GM12878 (cell line): ENCODE measurements around the gene SRD5A1. TPM values are rescaled to one million over a fixed set of nuclear protein-coding genes. Genes with fewer than 3 reads are reported as not detected.

Experiments used
- ATAC-seq: fragments of 200-7000 bp; cut with Tn5 transposase; 3 replicates; pipeline ENCODE4 v1.9.1; 2020; ENCODE audit warnings: mild to moderate bottlenecking, moderate library complexity
- BruUV-seq: library from RNA; stranded (reverse); fragments of 400-500 nt; replicated peaks from 2 replicates; lab custom pipeline; 2021; lab: Mats Ljungman, UMichigan
- CTCF ChIA-PET: fragments of 300-600 bp; sonication (Branson Sonifier 250); formaldehyde crosslinking; extraction: SDS; loops from one replicate; lab custom pipeline; 2021; ENCODE audit warnings: inconsistent platforms; lab: Yijun Ruan, JAX
- POLR2A ChIA-PET: fragments of 350-600 bp; formaldehyde crosslinking; extraction: SDS; loops from one replicate; lab custom pipeline; 2021; ENCODE audit warnings: inconsistent platforms; lab: Charles Lee
- RAD21 ChIA-PET: fragments of 300-600 bp; sonication (Branson Sonifier 250); formaldehyde crosslinking; loops from one replicate; lab custom pipeline; 2023; ENCODE audit warnings: antibody characterized with exemption; ENCODE audit not compliant: unreplicated experiment; lab: Charles Lee
- SMC1A ChIA-PET: fragments of 300-600 bp; sonication (Branson Sonifier 250); formaldehyde crosslinking; loops from one replicate; lab custom pipeline; 2023; ENCODE audit not compliant: unreplicated experiment, uncharacterized antibody; lab: Charles Lee
- DNase-seq: peaks from one replicate; pipeline ENCODE4 v3.0.0-alpha.2; 2011; ENCODE audit warnings: low read depth, low spot score
- FAIRE-seq: peaks from 3 replicates; lab custom pipeline; 2011; peaks lifted over from hg19 to GRCh38; lab: Jason Lieb, UNC
- H2AFZ ChIP-seq: 2 replicates; pipeline ENCODE4 v1.6.0; 2011; ENCODE audit warnings: low read depth, low read length, control low read depth; ENCODE audit not compliant: control insufficient read depth
- H3K27ac ChIP-seq: 2 replicates; pipeline ENCODE4 v1.5.1; 2011; ENCODE audit warnings: control low read depth; ENCODE audit not compliant: control insufficient read depth, insufficient read depth
- H3K27me3 ChIP-seq, 2 experiments: replicated peaks in 1 of 2; 2 replicates each; pipeline versions ENCODE4 v1.6.0 to v1.6.1; 2011; ENCODE audit warnings: low read length in 1 of 2; ENCODE audit not compliant: control insufficient read depth in 2 of 2, insufficient read depth in 2 of 2
- H3K36me3 ChIP-seq, 2 experiments: 2 replicates each; pipeline ENCODE4 v1.5.1; 2011; ENCODE audit warnings: low read length in 1 of 2; ENCODE audit not compliant: control insufficient read depth in 2 of 2, insufficient read depth in 2 of 2
- H3K4me1 ChIP-seq: 2 replicates; pipeline ENCODE4 v1.6.1; 2011; ENCODE audit warnings: mild to moderate bottlenecking, low read length, moderate library complexity, mixed read lengths; ENCODE audit not compliant: control insufficient read depth, insufficient read depth
- H3K4me2 ChIP-seq: 2 replicates; pipeline ENCODE4 v1.6.0; 2011; ENCODE audit warnings: control low read depth; ENCODE audit not compliant: control insufficient read depth, insufficient read depth
- H3K4me3 ChIP-seq: fragments of 200-600 bp; sonication (generic); 2 replicates; pipeline ENCODE4 v1.5.1; 2016
- H3K79me2 ChIP-seq: 2 replicates; pipeline ENCODE4 v1.6.0; 2011; ENCODE audit warnings: low read length; ENCODE audit not compliant: control insufficient read depth, insufficient read depth
- H3K9ac ChIP-seq: 2 replicates; pipeline ENCODE4 v1.8.0; 2011; ENCODE audit warnings: low read length, control low read depth, mixed read lengths; ENCODE audit not compliant: control insufficient read depth, insufficient read depth
- H3K9me3 ChIP-seq: replicated peaks from 3 replicates; pipeline ENCODE4 v1.5.1; 2011; ENCODE audit warnings: mild to moderate bottlenecking, low read length; ENCODE audit not compliant: control insufficient read depth, insufficient read depth
- H4K20me1 ChIP-seq: 2 replicates; pipeline ENCODE4 v1.6.0; 2011; ENCODE audit not compliant: control insufficient read depth, insufficient read depth
- ASH2L ChIP-seq: fragments of 300-600, 200-600 bp; sonication (generic); IDR thresholded peaks from 2 replicates; pipeline ENCODE4 v1.6.1; 2017; ENCODE audit warnings: low read depth, mild to moderate bottlenecking, borderline replicate concordance
- GATAD2B ChIP-seq: fragments of 450-650 bp; conservative IDR thresholded peaks from 2 replicates; pipeline ENCODE4 v1.6.1; 2017; ENCODE audit warnings: low read depth, mild to moderate bottlenecking, moderate library complexity
- HDGF ChIP-seq: fragments of 450-650 bp; IDR thresholded peaks from 2 replicates; pipeline ENCODE4 v1.6.1; 2016; ENCODE audit warnings: antibody characterized with exemption
- RCOR1 ChIP-seq: conservative IDR thresholded peaks from 2 replicates; pipeline ENCODE4 v1.6.1; 2012; ENCODE audit warnings: low read depth, low read length, improper control_type of control experiment
- WGBS: methylation state at CpG from one replicate; pipeline ENCODE4 v1.1.6; 2016; ENCODE audit warnings: low lambda C conversion rate; ENCODE audit not compliant: insufficient replicate concordance, insufficient coverage; ENCODE audit errors: missing lambda C conversion rate; 5-methylcytosine and 5-hydroxymethylcytosine counted together
- in situ Hi-C: fragments of 300-500 bp; cut with MboI; formaldehyde crosslinking; loops from 9 replicates; pipeline ENCODE4 v1.14.3; 2018; ENCODE audit warnings: mixed read lengths
- intact Hi-C: fragments of 100-400 bp; cut with micrococcal nuclease; formaldehyde crosslinking; loops from one replicate; pipeline ENCODE4 v1.14.2; 2022; ENCODE audit not compliant: unreplicated experiment
- polyA plus RNA-seq, 11 experiments: library from polyadenylated mRNA; depleted of rRNA in 4 of 11; unstranded in 6 of 11; stranded (reverse) in 5 of 11; fragments of >200 nt; fragmentation: Nextera tagmentation in 4 of 11; fragmentation: Illumina TruSeq in 1 of 11; extraction: Ambion mirVana in 4 of 11; extraction: Trizol in 1 of 11; gene quantifications; 1 replicate in 1 of 11; 2 replicates in 10 of 11; pipeline versions ENCODE4 v1.2.1 to v1.2.3, GENCODE V29; 2011 to 2016; ENCODE audit warnings: inconsistent platforms in 2 of 11, missing spikeins in 2 of 11, low read depth in 1 of 11
- total RNA-seq, 4 experiments: library from RNA; depleted of rRNA in 3 of 4; stranded (reverse); fragments of >200 nt in 3 of 4; fragmentation: Illumina TruSeq in 1 of 4; extraction: Trizol in 1 of 4; gene quantifications; 2 replicates each; pipeline versions ENCODE4 v1.2.1 to v1.2.3, GENCODE V29; 2013 to 2021
- TF ChIP-seq, protein P1 (sequence below): fragments of 450-650 bp; IDR thresholded peaks from 2 replicates; pipeline ENCODE4 v1.6.1; 2017; ENCODE audit warnings: mild to moderate bottlenecking, moderate library complexity

Gene SRD5A1
- total and polyA plus RNA-seq, 10 of the 15 experiments (the other 5 are each of a cell fraction or from before 2014, with no cell fraction given): 0.76 to 20.1 (median 12.3) TPM

DNA sequence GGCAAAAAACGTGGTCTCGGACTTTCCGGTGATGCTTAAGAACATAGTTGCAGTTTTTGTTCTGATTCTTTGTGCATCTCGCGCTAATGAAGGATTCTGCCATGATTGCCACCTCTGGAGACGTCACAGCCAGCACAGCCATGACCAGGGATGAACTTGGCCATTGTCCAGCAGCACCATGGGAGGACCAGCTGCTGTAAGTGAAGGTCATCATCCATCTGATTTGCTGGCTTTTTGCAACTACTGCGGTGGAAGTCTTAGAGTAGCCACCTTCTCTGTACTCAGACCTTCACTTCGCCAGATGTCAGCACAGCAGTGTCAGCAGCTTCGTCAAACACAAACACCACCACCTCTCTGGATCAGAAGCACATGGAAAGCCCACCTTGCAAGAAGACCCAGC lies 46.1 kb upstream of the SRD5A1 start:
- BruUV-seq: no TSS peak
- Histone ChIP-seq H3K27me3 (peaks cover 0 to 4% of the 10 kb centered on the region in 2 experiments; a peak in 2 of 4 replicates), H3K9me3 (no peaks in the 10 kb centered on the region), H3K36me3 (no peaks in the 10 kb centered on the region), H3K79me2 (no peaks in the 10 kb centered on the region), H4K20me1 (no peaks in the 10 kb centered on the region), H3K27ac (no peak overlapping the region), H3K4me3 (no peak overlapping the region), H3K9ac (no peak overlapping the region), H2AFZ (no peak overlapping the region), H3K4me2 (no peak overlapping the region), H3K4me1 (no peaks in the 10 kb centered on the region)
- no peak for FAIRE-seq
- no peak for ATAC-seq
- RAD21 ChIA-PET: interaction anchor here (0.6 to 1.0 kb wide), 2 partner anchors 135 to 149 kb away, joined by 3 read pairs; no protein-coding TSS in a partner anchor
- SMC1A ChIA-PET: interaction anchor here (1.0 to 1.1 kb wide), 2 partner anchors 158 to 480 kb away, joined by 3 to 6 read pairs; no protein-coding TSS in a partner anchor
- TF ChIP-seq GATAD2B (no peak), HDGF (no peak), RCOR1 (no peak), ASH2L (no peak)
- TF ChIP-seq, protein P1, sequence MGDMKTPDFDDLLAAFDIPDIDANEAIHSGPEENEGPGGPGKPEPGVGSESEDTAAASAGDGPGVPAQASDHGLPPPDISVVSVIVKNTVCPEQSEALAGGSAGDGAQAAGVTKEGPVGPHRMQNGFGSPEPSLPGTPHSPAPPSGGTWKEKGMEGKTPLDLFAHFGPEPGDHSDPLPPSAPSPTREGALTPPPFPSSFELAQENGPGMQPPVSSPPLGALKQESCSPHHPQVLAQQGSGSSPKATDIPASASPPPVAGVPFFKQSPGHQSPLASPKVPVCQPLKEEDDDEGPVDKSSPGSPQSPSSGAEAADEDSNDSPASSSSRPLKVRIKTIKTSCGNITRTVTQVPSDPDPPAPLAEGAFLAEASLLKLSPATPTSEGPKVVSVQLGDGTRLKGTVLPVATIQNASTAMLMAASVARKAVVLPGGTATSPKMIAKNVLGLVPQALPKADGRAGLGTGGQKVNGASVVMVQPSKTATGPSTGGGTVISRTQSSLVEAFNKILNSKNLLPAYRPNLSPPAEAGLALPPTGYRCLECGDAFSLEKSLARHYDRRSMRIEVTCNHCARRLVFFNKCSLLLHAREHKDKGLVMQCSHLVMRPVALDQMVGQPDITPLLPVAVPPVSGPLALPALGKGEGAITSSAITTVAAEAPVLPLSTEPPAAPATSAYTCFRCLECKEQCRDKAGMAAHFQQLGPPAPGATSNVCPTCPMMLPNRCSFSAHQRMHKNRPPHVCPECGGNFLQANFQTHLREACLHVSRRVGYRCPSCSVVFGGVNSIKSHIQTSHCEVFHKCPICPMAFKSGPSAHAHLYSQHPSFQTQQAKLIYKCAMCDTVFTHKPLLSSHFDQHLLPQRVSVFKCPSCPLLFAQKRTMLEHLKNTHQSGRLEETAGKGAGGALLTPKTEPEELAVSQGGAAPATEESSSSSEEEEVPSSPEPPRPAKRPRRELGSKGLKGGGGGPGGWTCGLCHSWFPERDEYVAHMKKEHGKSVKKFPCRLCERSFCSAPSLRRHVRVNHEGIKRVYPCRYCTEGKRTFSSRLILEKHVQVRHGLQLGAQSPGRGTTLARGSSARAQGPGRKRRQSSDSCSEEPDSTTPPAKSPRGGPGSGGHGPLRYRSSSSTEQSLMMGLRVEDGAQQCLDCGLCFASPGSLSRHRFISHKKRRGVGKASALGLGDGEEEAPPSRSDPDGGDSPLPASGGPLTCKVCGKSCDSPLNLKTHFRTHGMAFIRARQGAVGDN: no peak
- 70% methylated on average over 9 of the region's 9 CpGs for WGBS
- CTCF ChIA-PET: no interaction called here
- POLR2A ChIA-PET: no interaction called here
- in situ Hi-C loops: loop anchor here (25.0 kb wide), 1 partner anchor 1100 kb away; no protein-coding TSS in a partner anchor
- DNase-seq: no peak
- intact Hi-C loops: loop anchor here (10.0 kb wide), 1 partner anchor 248 kb away; no protein-coding TSS in a partner anchor
